HepG2 (cell line): Measurements from ENCODE around the gene MEIG1. TPM values are rescaled to one million over a fixed set of nuclear protein-coding genes. Genes with fewer than 3 reads are reported as not detected.
A peak's percentile ranks its signal among the peaks of the same experiment; 100 is the strongest.

Experiments
- ATF1 ChIP-seq: IDR thresholded peaks from 2 replicates; pipeline ENCODE4 v1.6.1; 2016; ENCODE audit warnings: mild to moderate bottlenecking, control low read depth
- DRAP1 ChIP-seq: IDR thresholded peaks from 2 replicates; pipeline ENCODE4 v1.6.1; 2016; ENCODE audit warnings: missing genetic modification reagents, missing compliant biosample characterization
- IKZF5 ChIP-seq: IDR thresholded peaks from 2 replicates; pipeline ENCODE4 v1.6.1; 2018; ENCODE audit warnings: missing genetic modification reagents, mild to moderate bottlenecking, missing compliant biosample characterization
- KMT2A ChIP-seq: sonication (generic); formaldehyde crosslinking; IDR thresholded peaks from 2 replicates; pipeline ENCODE4 v1.4.0; 2020; ENCODE audit warnings: missing genetic modification reagents
- PCBP1 ChIP-seq: fragments of 200-400 bp; formaldehyde crosslinking; IDR thresholded peaks from 2 replicates; pipeline ENCODE4 v1.6.1; 2017; ENCODE audit warnings: mild to moderate bottlenecking, low read depth, low read length, borderline replicate concordance
- RBFOX2 ChIP-seq: fragments of 200-400 bp; formaldehyde crosslinking; IDR thresholded peaks from 2 replicates; pipeline ENCODE4 v1.6.1; 2017; ENCODE audit warnings: low read depth, mild to moderate bottlenecking, low read length
- SAFB2 ChIP-seq: sonication (generic); formaldehyde crosslinking; IDR thresholded peaks from 2 replicates; pipeline ENCODE4 v1.5.1; 2020; ENCODE audit warnings: missing genetic modification reagents, low read depth, mild to moderate bottlenecking, borderline replicate concordance
- SKIL ChIP-seq: sonication (generic); formaldehyde crosslinking; IDR thresholded peaks from 2 replicates; pipeline ENCODE4 v1.8.0; 2022; ENCODE audit warnings: missing genetic modification reagents, mild to moderate bottlenecking, moderate library complexity, borderline replicate concordance
- TEAD3 ChIP-seq: optimal IDR thresholded peaks from 2 replicates; pipeline ENCODE3; 2016; ENCODE audit warnings: borderline replicate concordance
- THAP9 ChIP-seq: sonication (generic); formaldehyde crosslinking; IDR thresholded peaks from 2 replicates; pipeline ENCODE4; 2020; ENCODE audit warnings: missing genetic modification reagents, mild to moderate bottlenecking, borderline replicate concordance
- ZBTB33 ChIP-seq: sonication (generic); formaldehyde crosslinking; IDR thresholded peaks from 2 replicates; pipeline ENCODE4 v1.4.0; 2020; ENCODE audit warnings: missing genetic modification reagents
- ZHX1 ChIP-seq: sonication (generic); formaldehyde crosslinking; IDR thresholded peaks from 2 replicates; pipeline ENCODE4 v1.8.1; 2022; ENCODE audit warnings: low read depth, mild to moderate bottlenecking, missing genetic modification reagents
- ZNF446 ChIP-seq: sonication (generic); formaldehyde crosslinking; IDR thresholded peaks from 2 replicates; pipeline ENCODE4 v1.5.0; 2020; ENCODE audit warnings: mild to moderate bottlenecking, missing genetic modification reagents
- ZNF550 ChIP-seq: sonication (generic); formaldehyde crosslinking; IDR thresholded peaks from 2 replicates; pipeline ENCODE4 v1.4.0; 2020; ENCODE audit warnings: mild to moderate bottlenecking, missing genetic modification reagents, borderline replicate concordance
- polyA plus RNA-seq, 8 experiments: library from polyadenylated mRNA; depleted of rRNA in 3 of 8; stranded (reverse) in 7 of 8; unstranded in 1 of 8; fragments of >200 nt; fragmentation: Illumina TruSeq in 4 of 8; extraction: Trizol in 4 of 8; gene quantifications; 2 replicates each; pipeline versions ENCODE4 v1.2.1 to v1.2.3, GENCODE V29; 2011 to 2016; ENCODE audit warnings: low read depth in 4 of 8, missing spikeins in 1 of 8, mixed read lengths in 1 of 8; ENCODE audit not compliant: insufficient read depth in 1 of 8
- total RNA-seq, 5 experiments: library from RNA; depleted of rRNA; stranded (reverse); fragments of >200 nt; fragmentation: Illumina TruSeq; extraction: Trizol; gene quantifications; 2 replicates each; pipeline ENCODE4 v1.2.3, GENCODE V29; 2016; ENCODE audit warnings: low read depth in 1 of 5

The MEIG1 gene
- total and polyA plus RNA-seq, 2 of the 13 experiments (the other 11 are each of a cell fraction or from before 2014, with no cell fraction given), result not detected

GRCh38 chr10:14954001-14954770 is 5.0 kb upstream of the MEIG1 start, which contains the start of gene DCLRE1C (continued):
- TF ChIP-seq ZBTB33 (CRISPR knock-in tag) (peak; percentile 57), RBFOX2 (peak; percentile 87), DRAP1 (CRISPR knock-in tag) (peak; percentile 61; the same call in 1 of the 2 replicates), SAFB2 (CRISPR knock-in tag) (peak; percentile 89; the same call in 1 of the 2 replicates), ZNF446 (CRISPR knock-in tag) (0 out of 2 replicates have a peak, but pooled peaks have one; percentile 77), ZHX1 (peak; percentile 96), PCBP1 (0 out of 2 replicates have a peak, but pooled peaks have one; percentile 84), ATF1 (CRISPR knock-in tag) (0 out of 2 replicates have a peak, but pooled peaks have one; percentile 56), SKIL (CRISPR knock-in tag) (peak; percentile 82), THAP9 (peak; percentile 92), IKZF5 (CRISPR knock-in tag) (peak; percentile 87), KMT2A (CRISPR knock-in tag) (peak; percentile 91), ZNF550 (CRISPR knock-in tag) (0 out of 2 replicates have a peak, but pooled peaks have one; percentile 72), TEAD3 (CRISPR knock-in tag) (peak; percentile 57)
